HuH-7 (cell line): ENCODE results near the gene LHPP.

Experiments used
- DNase-seq: peaks from one replicate; pipeline ENCODE4 v3.0.0; 2011; ENCODE audit warnings: low spot score

LHPP gene

GRCh38 chr10:124472071-124472470 is 10.4 kb downstream of the LHPP start:
- DNase-seq, result no peak

GRCh38 chr10:124473070-124473469 is 11.4 kb downstream of the LHPP start:
- DNase-seq, result no peak

GRCh38 chr10:124474514-124475070 is 13.0 kb downstream of the LHPP start:
- DNase-seq, result no peak

- DNase-seq, result peak; percentile 49
These were observed 14.6 kb downstream of the LHPP start for GRCh38 chr10:124476043-124476725.

GRCh38 chr10:124477614-124478363 is 16.2 kb downstream of the LHPP start:
- DNase-seq, result no peak

DNA sequence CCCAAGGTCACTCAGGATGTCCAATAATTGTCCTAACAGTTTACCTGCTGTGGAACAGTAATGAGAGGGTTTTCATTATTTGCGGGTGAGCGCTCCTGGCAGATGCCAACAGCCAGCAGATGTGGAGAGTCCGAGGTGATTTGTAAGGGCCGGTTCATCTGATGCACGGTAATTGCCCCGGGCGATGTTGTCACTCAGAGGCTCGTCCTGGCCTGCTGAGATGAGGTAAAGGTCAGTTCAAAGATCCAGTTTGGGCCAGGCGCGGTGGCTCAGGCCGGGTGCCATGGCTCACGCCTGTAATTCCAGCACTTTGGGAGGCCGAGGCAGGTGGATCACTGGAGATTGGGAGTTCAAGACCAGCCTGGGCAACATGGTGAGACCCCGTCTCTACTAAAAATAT is 16.9 kb downstream of the LHPP start:
- no peak for DNase-seq

- no peak for DNase-seq
These were observed 19.2 kb downstream of the LHPP start for GRCh38 chr10:124480860-124481259.

DNA sequence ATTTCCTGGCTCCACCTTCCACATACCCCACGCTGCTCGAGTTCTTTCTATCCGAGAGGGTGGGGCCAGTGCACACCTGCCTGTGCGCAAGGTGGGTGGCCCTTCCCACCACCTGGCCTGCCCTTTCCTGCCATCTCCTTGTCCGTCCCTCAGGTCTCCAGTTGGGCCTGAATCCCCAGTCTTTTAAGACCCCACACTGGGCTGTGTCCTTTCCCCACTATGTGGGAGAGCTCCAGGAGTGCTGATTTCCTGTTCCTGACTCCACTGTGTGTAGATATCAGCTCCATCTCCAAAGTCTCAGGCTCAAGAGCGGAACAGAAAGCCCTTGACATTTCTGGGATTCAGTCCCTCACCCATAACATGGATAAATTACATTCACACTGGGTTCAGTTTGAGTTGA is 20.1 kb downstream of the LHPP start:
- no peak for DNase-seq

DNA sequence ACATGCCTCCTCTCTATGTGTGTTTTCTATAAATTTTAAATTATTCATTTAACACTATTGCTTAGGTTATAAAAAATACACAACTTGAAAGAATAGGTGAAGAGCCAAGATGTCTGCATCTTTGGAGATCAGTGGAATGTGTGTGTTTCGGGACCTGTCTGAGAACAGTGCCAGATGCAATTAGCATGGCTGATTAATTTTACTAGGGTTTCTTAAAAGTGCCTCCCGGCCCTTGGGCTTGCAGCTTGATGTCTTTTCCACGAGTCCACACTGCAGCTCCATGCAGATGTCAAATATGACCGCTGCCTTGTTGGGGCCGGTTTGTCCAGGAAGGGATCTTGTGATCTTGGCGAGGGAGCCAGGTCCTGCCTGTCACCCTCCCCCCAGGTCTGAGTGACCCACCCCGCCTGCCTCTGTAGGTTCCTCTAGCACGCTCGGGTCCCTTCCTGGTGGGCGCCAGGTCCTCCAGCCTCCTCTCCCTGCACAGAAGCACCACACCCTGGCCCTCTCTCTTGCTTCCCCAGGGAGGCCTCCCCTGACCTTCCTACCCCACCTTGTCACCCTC is 20.7 kb downstream of the LHPP start:
- no peak for DNase-seq

- no peak for DNase-seq
These were observed 21.3 kb downstream of the LHPP start for GRCh38 chr10:124482876-124483275.

DNA sequence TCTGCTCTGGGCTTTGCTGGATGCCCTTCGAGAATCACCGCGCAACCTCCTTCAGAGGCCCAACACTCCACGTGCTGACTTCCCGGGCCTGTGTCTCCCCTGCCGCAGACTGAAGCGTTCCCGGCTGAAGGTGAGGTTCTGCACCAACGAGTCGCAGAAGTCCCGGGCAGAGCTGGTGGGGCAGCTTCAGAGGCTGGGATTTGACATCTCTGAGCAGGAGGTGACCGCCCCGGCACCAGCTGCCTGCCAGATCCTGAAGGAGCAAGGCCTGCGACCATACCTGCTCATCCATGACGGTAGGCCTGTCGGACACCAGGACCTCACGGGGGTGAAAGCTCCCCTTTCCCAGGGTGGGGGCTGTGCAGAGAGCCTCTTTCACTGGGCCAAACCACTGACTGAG is 22.4 kb downstream of the LHPP start:
- no peak for DNase-seq

DNA sequence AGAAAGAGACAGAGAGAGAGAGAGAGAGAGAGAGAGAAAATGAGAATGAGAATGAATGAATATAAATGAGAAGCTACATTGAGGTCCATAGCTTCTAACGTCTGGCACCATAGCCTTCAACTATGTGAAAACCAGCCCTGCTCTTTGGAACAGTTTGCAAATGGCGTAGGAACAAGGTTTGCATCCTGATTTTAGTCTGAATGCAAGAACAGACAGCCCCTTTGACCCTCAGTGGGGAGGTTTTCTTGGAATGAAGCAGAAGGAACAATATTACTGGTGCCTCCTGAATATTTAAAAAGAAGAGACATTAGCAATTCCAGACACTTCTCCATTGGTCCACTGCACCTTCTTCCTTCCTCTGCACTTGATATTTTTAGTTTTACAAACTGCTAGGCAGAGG is 23.0 kb downstream of the LHPP start:
- DNase-seq, result no peak

GRCh38 chr10:124486635-124487034 is 25.0 kb downstream of the LHPP start:
- peak; percentile 63 for DNase-seq

DNA sequence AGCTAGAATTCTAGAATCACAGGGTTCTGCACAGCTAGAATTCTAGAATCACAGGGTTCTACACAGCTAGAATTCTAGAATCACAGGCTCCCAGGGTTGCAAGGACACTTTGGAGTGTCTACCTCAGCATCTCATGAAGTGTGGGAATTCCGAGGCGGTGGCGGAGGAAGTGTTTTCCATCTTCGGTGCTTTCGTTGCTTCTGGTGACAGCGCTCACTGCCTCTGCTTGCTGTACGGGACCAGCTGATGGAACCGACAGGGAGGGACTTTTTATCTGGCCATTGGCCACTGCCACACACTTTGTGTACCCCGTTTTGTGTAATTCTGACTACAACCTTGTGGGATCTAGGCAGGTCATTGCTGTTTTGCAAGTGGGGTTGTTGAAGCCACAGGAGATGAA is 29.5 kb downstream of the LHPP start:
- no peak for DNase-seq

GRCh38 chr10:124492266-124492665 is 30.6 kb downstream of the LHPP start:
- no peak for DNase-seq

DNA sequence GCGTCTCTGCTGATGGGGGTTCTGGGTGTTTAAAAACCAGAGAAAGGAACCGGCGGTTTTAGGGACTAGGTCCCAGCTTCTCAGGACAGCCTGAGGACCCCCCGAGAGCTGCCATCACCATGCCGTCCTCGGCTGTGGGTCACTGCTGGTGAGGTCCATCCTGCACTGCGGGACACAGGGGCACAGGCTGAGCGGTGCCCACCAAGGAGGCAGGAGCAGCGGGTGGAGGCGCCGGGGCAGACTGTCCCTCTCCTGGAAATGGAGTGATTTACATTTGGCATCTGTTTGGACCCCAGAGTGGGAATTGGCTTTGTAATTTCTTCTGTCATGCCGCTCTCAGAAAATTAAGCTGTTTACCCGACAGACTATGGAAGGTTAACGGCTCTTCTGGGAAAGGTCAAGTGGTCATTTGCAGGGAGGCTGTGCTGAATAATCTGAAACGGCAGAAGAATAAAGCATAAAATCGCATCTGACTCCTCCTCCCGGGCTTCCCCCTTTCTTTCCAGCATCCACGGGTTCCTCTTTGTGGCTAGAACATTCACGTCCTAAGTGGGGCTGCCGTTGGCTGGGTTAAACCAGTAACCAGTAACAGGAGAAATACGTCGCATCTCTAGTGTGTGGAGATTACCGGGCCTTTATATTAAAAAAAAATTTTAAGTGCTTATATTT is 31.7 kb downstream of the LHPP start:
- DNase-seq, result no peak

DNA sequence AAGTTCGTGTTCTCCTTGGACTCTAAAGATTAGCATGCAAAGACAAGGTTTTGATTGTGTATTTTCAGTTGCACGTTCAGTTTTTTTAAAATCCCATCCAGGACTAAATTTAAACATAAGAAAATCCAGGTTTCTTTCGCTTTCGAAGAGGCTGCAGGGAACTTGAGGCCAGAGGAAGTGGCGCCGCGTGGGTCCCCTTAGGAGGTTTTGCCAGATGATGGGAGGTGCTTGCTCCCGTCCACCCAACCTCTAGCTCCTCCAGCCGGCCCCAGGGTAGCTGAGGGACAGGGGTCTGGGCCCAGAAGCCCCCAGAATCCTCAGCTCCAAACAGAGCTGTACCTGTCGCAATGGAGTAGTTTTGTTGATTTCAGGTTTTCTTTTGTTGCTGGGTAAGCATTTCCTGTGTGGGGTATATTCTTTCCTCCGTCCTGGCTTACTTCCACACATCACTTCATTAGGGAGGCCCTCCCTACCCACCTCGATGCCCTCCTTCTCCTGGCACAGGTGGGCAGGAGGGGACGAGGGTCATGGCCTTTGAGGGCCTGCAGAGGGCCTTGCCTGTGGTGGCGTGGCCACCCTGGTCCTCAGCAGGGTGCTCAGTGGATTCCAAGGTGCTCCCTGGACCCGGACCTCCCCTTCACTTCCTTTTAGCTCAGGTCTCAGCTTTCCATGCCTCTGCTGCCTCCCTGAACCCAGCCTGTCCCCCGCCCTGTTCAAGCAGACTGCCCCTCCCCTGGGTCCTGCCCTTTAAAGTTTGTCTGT is 32.6 kb downstream of the LHPP start:
- DNase-seq, result no peak

- DNase-seq, result no peak
These were observed 33.5 kb downstream of the LHPP start for GRCh38 chr10:124495162-124495561.

DNA sequence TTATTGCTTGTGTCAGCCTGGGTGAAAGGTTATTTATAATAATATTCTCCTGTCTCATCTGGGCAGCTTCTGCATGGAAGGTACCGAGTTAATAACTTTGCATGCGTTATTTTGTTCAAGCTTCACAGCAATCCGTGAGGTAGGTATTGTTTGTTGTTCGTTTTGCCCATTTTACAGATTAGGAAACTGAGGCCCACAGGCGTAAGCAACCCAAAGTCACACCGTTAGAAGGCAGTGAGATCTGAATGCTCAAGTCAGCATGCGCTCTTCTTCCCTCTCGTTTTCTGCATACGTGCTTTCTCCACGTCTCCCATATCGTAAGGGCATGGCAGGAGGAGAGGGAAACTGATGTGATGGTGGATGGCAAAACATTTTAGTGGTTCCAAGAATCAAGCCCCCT is 34.1 kb downstream of the LHPP start:
- DNase-seq, result no peak

DNA sequence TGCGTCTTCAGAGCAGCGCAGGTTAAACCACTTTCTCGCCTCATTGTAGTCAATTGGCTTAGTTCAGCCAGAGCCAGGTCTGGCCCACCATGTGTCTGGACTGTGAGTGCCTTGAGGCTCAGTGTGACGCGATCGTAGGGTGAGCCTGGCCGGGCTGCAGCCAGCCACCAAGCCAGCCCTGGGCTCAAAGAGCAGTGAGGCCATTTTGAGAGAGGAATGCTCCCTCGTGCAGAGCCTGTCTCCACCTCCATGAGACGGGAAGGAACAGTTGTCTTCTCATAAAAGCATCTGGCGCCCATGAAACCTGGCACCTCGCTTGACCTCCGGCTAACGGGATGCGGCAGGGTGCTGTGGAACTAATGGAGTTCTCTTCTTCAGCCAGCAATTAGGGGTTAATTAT is 34.5 kb downstream of the LHPP start:
- DNase-seq, result no peak

GRCh38 chr10:124496620-124497019 is 35.0 kb downstream of the LHPP start:
- DNase-seq, result no peak
